ENCODE measurements around the gene DAB1. TPM values are rescaled to one million over a fixed set of nuclear protein-coding genes. Genes with fewer than 3 reads are reported as not detected.

DAB1 gene
- total RNA-seq, 2 donors from 2014 or later = not detected

GRCh38 chr1:56975446-56975845 is 448.4 kb downstream of the DAB1 start:
- H3K4me3 Mint-ChIP-seq = no peak overlapping the region
- ATAC-seq = peak; percentile 34 to 67
- H3K27ac Mint-ChIP-seq = peak overlapping the region in 1 of 2 donors; percentile 85
- no peaks in the 10 kb centered on the region for H3K36me3 Mint-ChIP-seq
- no peaks in the 10 kb centered on the region for H3K9me3 Mint-ChIP-seq
- peaks cover 2% of the 10 kb centered on the region in 2 donors for H3K27me3 Mint-ChIP-seq
- no peak for DNase-seq (ENCODE audit: low spot score)
- peaks cover 0 to 28% of the 10 kb centered on the region in 2 donors for H3K4me1 Mint-ChIP-seq (ENCODE audit: low read depth in 2 of 2)

- Mint-ChIP-seq H3K4me3 (peak overlapping the region; percentile 13), H3K27ac (peak overlapping the region; percentile 28 to 85), H3K9me3 (no peaks in the 10 kb centered on the region), H3K36me3 (no peaks in the 10 kb centered on the region), H3K27me3 (peaks cover 5 to 6% of the 10 kb centered on the region in 2 donors), H3K4me1 (ENCODE audit: low read depth in 2 of 2) (peaks cover 0 to 28% of the 10 kb centered on the region in 2 donors)
- ATAC-seq = peak; percentile 61 to 84
- DNase-seq (ENCODE audit: low spot score) = peak; percentile 64
Observed at GRCh38 chr1:56973923-56974742, 449.7 kb downstream of the DAB1 start.

- Mint-ChIP-seq H3K27me3 (peaks cover 4 to 5% of the 10 kb centered on the region in 2 donors), H3K36me3 (no peaks in the 10 kb centered on the region), H3K27ac (peak overlapping the region in 1 of 2 donors; percentile 85), H3K4me3 (no peak overlapping the region), H3K9me3 (no peaks in the 10 kb centered on the region), H3K4me1 (ENCODE audit: low read depth in 2 of 2) (peaks cover 0 to 35% of the 10 kb centered on the region in 2 donors)
- DNase-seq (ENCODE audit: low spot score) (no peak), ATAC-seq (no peak)
Observed at GRCh38 chr1:56972976-56973375, 450.9 kb downstream of the DAB1 start.

GRCh38 chr1:56970280-56970679 is 453.6 kb downstream of the DAB1 start:
- DNase-seq (ENCODE audit: low spot score) (no peak), ATAC-seq (no peak)
- H3K4me3 Mint-ChIP-seq = no peak overlapping the region
- H3K27me3 Mint-ChIP-seq = peaks cover 4 to 6% of the 10 kb centered on the region in 2 donors
- no peaks in the 10 kb centered on the region for H3K9me3 Mint-ChIP-seq
- H3K36me3 Mint-ChIP-seq = no peaks in the 10 kb centered on the region
- peaks cover 0 to 23% of the 10 kb centered on the region in 2 donors for H3K4me1 Mint-ChIP-seq (ENCODE audit: low read depth in 2 of 2)
- no peak overlapping the region for H3K27ac Mint-ChIP-seq

- Mint-ChIP-seq H3K27ac (no peak overlapping the region), H3K36me3 (no peaks in the 10 kb centered on the region), H3K9me3 (no peaks in the 10 kb centered on the region), H3K27me3 (peaks cover 8 to 18% of the 10 kb centered on the region in 2 donors), H3K4me1 (ENCODE audit: low read depth in 2 of 2) (peaks cover 0 to 13% of the 10 kb centered on the region in 2 donors), H3K4me3 (no peak overlapping the region)
- DNase-seq (ENCODE audit: low spot score) = no peak
- no peak for ATAC-seq
Observed at GRCh38 chr1:56968878-56969495, 454.9 kb downstream of the DAB1 start.

- peaks cover 8 to 18% of the 10 kb centered on the region in 2 donors for H3K27me3 Mint-ChIP-seq
- ATAC-seq (no peak), DNase-seq (ENCODE audit: low spot score) (no peak)
- H3K4me3 Mint-ChIP-seq = no peak overlapping the region
- H3K27ac Mint-ChIP-seq = no peak overlapping the region
- H3K9me3 Mint-ChIP-seq = no peaks in the 10 kb centered on the region
- no peaks in the 10 kb centered on the region for H3K36me3 Mint-ChIP-seq
- peaks cover 0 to 10% of the 10 kb centered on the region in 2 donors for H3K4me1 Mint-ChIP-seq (ENCODE audit: low read depth in 2 of 2)
Observed at GRCh38 chr1:56967900-56968832, 455.7 kb downstream of the DAB1 start.

GRCh38 chr1:56967355-56967754 is 456.5 kb downstream of the DAB1 start:
- no peaks in the 10 kb centered on the region for H3K36me3 Mint-ChIP-seq
- H3K27ac Mint-ChIP-seq = no peak overlapping the region
- DNase-seq (ENCODE audit: low spot score) = no peak
- peaks cover 8 to 18% of the 10 kb centered on the region in 2 donors for H3K27me3 Mint-ChIP-seq
- H3K9me3 Mint-ChIP-seq = no peaks in the 10 kb centered on the region
- H3K4me3 Mint-ChIP-seq = no peak overlapping the region
- ATAC-seq = no peak
- H3K4me1 Mint-ChIP-seq (ENCODE audit: low read depth in 2 of 2) = peaks cover 0 to 7% of the 10 kb centered on the region in 2 donors

GRCh38 chr1:56966698-56966999 is 457.2 kb downstream of the DAB1 start:
- Mint-ChIP-seq H3K27ac (no peak overlapping the region), H3K4me3 (no peak overlapping the region), H3K4me1 (ENCODE audit: low read depth in 2 of 2) (peaks cover 0 to 7% of the 10 kb centered on the region in 2 donors), H3K9me3 (no peaks in the 10 kb centered on the region), H3K36me3 (no peaks in the 10 kb centered on the region), H3K27me3 (peaks cover 8 to 18% of the 10 kb centered on the region in 2 donors)
- ATAC-seq (no peak), DNase-seq (ENCODE audit: low spot score) (no peak)

GRCh38 chr1:56965916-56966697 is 457.8 kb downstream of the DAB1 start, which contains the start of gene C8B:
Gene C8B (minus strand): TSS chr1:56966015. CDS start chr1:56965948, 67 bp downstream.
- Mint-ChIP-seq H3K9me3 (no peaks in the 10 kb centered on the region), H3K27ac (no peak within 1 kb of the TSS), H3K36me3 (no peaks in the 10 kb centered on the region), H3K4me1 (ENCODE audit: low read depth in 2 of 2) (peaks cover 0 to 7% of the 10 kb centered on the region in 2 donors), H3K27me3 (peaks cover 8 to 18% of the 10 kb centered on the region in 2 donors), H3K4me3 (no peak within 1 kb of the TSS)
- DNase-seq (ENCODE audit: low spot score) = no peak
- ATAC-seq = no peak

GRCh38 chr1:56965191-56965590 is 458.7 kb downstream of the DAB1 start:
- ATAC-seq = no peak
- no peaks in the 10 kb centered on the region for H3K36me3 Mint-ChIP-seq

GRCh38 chr1:56964349-56965017 is 459.4 kb downstream of the DAB1 start:
- Mint-ChIP-seq H3K27me3 (peaks cover 8 to 20% of the 10 kb centered on the region in 2 donors), H3K4me3 (no peak overlapping the region), H3K4me1 (ENCODE audit: low read depth in 2 of 2) (peaks cover 0 to 7% of the 10 kb centered on the region in 2 donors), H3K36me3 (no peaks in the 10 kb centered on the region), H3K27ac (peak overlapping the region in 1 of 2 donors; percentile 1), H3K9me3 (no peaks in the 10 kb centered on the region)
- ATAC-seq = peak in 1 of 2 donors; percentile 31
- DNase-seq (ENCODE audit: low spot score) = no peak

More at GRCh38 chr1:56965191-56965590, 458.7 kb downstream of the DAB1 start:
- no peak for DNase-seq (ENCODE audit: low spot score)
- Mint-ChIP-seq H3K9me3 (no peaks in the 10 kb centered on the region), H3K27me3 (peaks cover 10 to 22% of the 10 kb centered on the region in 2 donors), H3K4me1 (ENCODE audit: low read depth in 2 of 2) (peaks cover 0 to 7% of the 10 kb centered on the region in 2 donors), H3K4me3 (no peak overlapping the region), H3K27ac (no peak overlapping the region)

- Mint-ChIP-seq H3K9me3 (no peaks in the 10 kb centered on the region), H3K27ac (no peak overlapping the region), H3K36me3 (no peaks in the 10 kb centered on the region), H3K27me3 (peaks cover 8 to 20% of the 10 kb centered on the region in 2 donors), H3K4me3 (no peak overlapping the region), H3K4me1 (ENCODE audit: low read depth in 2 of 2) (peaks cover 0 to 9% of the 10 kb centered on the region in 2 donors)
- DNase-seq (ENCODE audit: low spot score) = no peak
- ATAC-seq = no peak
Observed at GRCh38 chr1:56963667-56964066, 460.2 kb downstream of the DAB1 start.

Data from natural killer cell treated with Interleukin-12 subunit alpha and Interleukin-12 subunit beta and Interleukin-15 and Interleukin-18, amount 100 ng/mL, for 72 hours (primary cell).